SU-DHL-6 (cell line): Measurements from ENCODE around the gene NAAA.
A peak's percentile ranks its signal among the peaks of the same experiment; 100 is the strongest.

Experiments
- H2AFZ ChIP-seq: fragments of 200-600 bp; sonication (generic); 2 replicates; pipeline ENCODE4 v1.6.1; 2014; ENCODE audit warnings: low read depth, mild to moderate bottlenecking, moderate library complexity, mixed read lengths, antibody characterized with exemption, low read length; ENCODE audit not compliant: severe bottlenecking
- H3F3A ChIP-seq: fragments of 200-600 bp; shearing (Covaris generic); 2 replicates; pipeline ENCODE4 v1.6.0; 2016; ENCODE audit warnings: antibody characterized with exemption, mild to moderate bottlenecking; ENCODE audit not compliant: insufficient read depth
- H3K27ac ChIP-seq: fragments of 200-600 bp; sonication (generic); 2 replicates; pipeline ENCODE4 v1.5.1; 2016; ENCODE audit warnings: low read depth, mild to moderate bottlenecking, low read length, moderate library complexity, mixed read lengths
- H3K27me3 ChIP-seq: fragments of 200-600 bp; sonication (generic), shearing (Covaris generic); 2 replicates; pipeline ENCODE4 v1.6.0; 2014; ENCODE audit warnings: mild to moderate bottlenecking, low read length
- H3K36me3 ChIP-seq: fragments of 200-600 bp; sonication (generic); 2 replicates; pipeline ENCODE4 v1.6.1; 2014; ENCODE audit warnings: mild to moderate bottlenecking, low read length, mixed read lengths
- H3K4me2 ChIP-seq: fragments of 300-600, 200-600 bp; shearing (Covaris generic), sonication (generic); 2 replicates; pipeline ENCODE4 v1.6.0; 2014; ENCODE audit warnings: low read length, low read depth, mild to moderate bottlenecking; ENCODE audit not compliant: poor library complexity, severe bottlenecking
- H3K4me3 ChIP-seq: fragments of 200-600 bp; sonication (generic); 2 replicates; pipeline ENCODE4 v1.5.1; 2014; ENCODE audit warnings: antibody characterized with exemption, low read length, mild to moderate bottlenecking, mixed read lengths; ENCODE audit not compliant: insufficient read depth, poor library complexity, severe bottlenecking
- H3K79me2 ChIP-seq: fragments of 200-600 bp; sonication (generic); 2 replicates; pipeline ENCODE4 v1.6.1; 2014; ENCODE audit warnings: mild to moderate bottlenecking, low read length, moderate library complexity; ENCODE audit not compliant: insufficient read depth
- H3K9ac ChIP-seq: fragments of 200-600 bp; sonication (generic); 2 replicates; pipeline ENCODE4 v1.7.0; 2014; ENCODE audit warnings: mild to moderate bottlenecking, low read length
- H3K9me2 ChIP-seq: fragments of 200-600 bp; sonication (generic); replicated peaks from 2 replicates; pipeline ENCODE4 v1.6.1; 2014; ENCODE audit warnings: low read length; ENCODE audit not compliant: insufficient read depth
- H3K9me3 ChIP-seq: fragments of 200-600 bp; sonication (generic); 2 replicates; pipeline ENCODE4 v1.6.1; 2014; ENCODE audit warnings: low read length, mixed read lengths; ENCODE audit not compliant: insufficient read depth
- H4K20me1 ChIP-seq: fragments of 200-600 bp; sonication (generic); 2 replicates; pipeline ENCODE4 v1.6.1; 2014; ENCODE audit warnings: low read depth, mild to moderate bottlenecking, antibody characterized with exemption, low read length, moderate library complexity, mixed read lengths
- EZH2phosphoT487 ChIP-seq: fragments of 200-600 bp; sonication (generic), shearing (Covaris generic); conservative IDR thresholded peaks from 2 replicates; pipeline ENCODE4 v1.6.1; 2018; ENCODE audit warnings: mild to moderate bottlenecking, antibody characterized with exemption, low read length, moderate library complexity, mixed read lengths
- TF ChIP-seq, protein P1 (sequence below): fragments of 200-600 bp; sonication (generic); IDR thresholded peaks from one replicate; pipeline ENCODE4 v1.5.1; 2017; ENCODE audit warnings: antibody characterized with exemption, mild to moderate bottlenecking, low read length, moderate library complexity; ENCODE audit not compliant: insufficient read depth, poor library complexity, severe bottlenecking

NAAA gene

GRCh38 chr4:75940692-75941253 is at the start of gene NAAA:
Gene NAAA (minus strand): TSS chr4:75941013. CDS start chr4:75940949, 64 bp downstream.
- H3K9me2 ChIP-seq: no peaks in the 10 kb centered on the region
- peak within 1 kb of the TSS; percentile 88 for H2AFZ ChIP-seq
- peak within 1 kb of the TSS; percentile 82 for H3K9ac ChIP-seq
- H3K27ac ChIP-seq: peak within 1 kb of the TSS; percentile 70
- H3F3A ChIP-seq: peaks cover 5% of the 10 kb centered on the region; the same call in 1 of the 2 replicates
- H3K4me2 ChIP-seq: peak within 1 kb of the TSS; percentile 65
- TF ChIP-seq, protein P1, sequence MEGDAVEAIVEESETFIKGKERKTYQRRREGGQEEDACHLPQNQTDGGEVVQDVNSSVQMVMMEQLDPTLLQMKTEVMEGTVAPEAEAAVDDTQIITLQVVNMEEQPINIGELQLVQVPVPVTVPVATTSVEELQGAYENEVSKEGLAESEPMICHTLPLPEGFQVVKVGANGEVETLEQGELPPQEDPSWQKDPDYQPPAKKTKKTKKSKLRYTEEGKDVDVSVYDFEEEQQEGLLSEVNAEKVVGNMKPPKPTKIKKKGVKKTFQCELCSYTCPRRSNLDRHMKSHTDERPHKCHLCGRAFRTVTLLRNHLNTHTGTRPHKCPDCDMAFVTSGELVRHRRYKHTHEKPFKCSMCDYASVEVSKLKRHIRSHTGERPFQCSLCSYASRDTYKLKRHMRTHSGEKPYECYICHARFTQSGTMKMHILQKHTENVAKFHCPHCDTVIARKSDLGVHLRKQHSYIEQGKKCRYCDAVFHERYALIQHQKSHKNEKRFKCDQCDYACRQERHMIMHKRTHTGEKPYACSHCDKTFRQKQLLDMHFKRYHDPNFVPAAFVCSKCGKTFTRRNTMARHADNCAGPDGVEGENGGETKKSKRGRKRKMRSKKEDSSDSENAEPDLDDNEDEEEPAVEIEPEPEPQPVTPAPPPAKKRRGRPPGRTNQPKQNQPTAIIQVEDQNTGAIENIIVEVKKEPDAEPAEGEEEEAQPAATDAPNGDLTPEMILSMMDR: no peak
- no peak for TF ChIP-seq EZH2phosphoT487
- H3K79me2 ChIP-seq: no peaks in the 10 kb centered on the region
- no peaks in the 10 kb centered on the region for H3K27me3 ChIP-seq
- H3K4me3 ChIP-seq: peak within 1 kb of the TSS; percentile 77
- no peaks in the 10 kb centered on the region for H4K20me1 ChIP-seq
- no peaks in the 10 kb centered on the region for H3K36me3 ChIP-seq
- H3K9me3 ChIP-seq: no peaks in the 10 kb centered on the region

DNA sequence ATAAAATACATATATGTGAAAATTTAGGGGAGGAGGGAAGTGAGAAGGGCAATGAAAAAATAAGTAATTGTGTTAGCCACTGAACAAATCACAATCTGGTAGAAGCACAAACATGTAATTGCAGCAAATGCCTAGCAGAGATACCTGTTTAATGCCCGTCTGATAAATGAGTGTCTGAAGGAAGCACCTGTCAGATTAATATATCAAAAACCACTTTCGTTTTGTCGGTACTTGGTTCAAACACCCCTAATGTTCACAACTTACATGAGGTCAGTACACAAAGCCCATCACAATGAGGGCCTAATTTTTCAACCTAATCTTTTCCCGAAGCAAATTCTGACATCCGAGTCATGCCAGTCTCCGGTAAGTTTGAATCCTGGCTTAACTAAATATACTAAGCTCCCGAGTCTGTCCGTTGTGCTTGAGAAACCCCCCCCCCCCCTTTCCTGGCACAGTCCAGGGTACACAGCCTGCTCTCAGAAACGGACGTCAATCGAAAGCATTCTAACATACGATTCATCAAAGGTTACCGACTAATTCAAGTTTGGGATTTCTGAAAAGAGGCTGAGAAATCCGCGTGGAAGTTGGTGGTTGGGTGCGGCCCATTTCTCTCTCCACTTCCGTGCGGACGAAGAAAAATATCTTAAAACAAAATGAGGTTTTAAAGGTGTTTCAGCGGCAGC is 49.2 kb upstream of the NAAA start:
- H4K20me1 ChIP-seq: peaks cover 3% of the 10 kb centered on the region; the same call in 1 of the 2 replicates
- H3K27ac ChIP-seq: no peak overlapping the region
- H3F3A ChIP-seq: no peaks in the 10 kb centered on the region
- H3K9ac ChIP-seq: peak overlapping the region; percentile 79
- H3K9me2 ChIP-seq: no peaks in the 10 kb centered on the region
- H3K79me2 ChIP-seq: peaks cover 55% of the 10 kb centered on the region
- H3K4me2 ChIP-seq: peak overlapping the region; percentile 86
- no peaks in the 10 kb centered on the region for H3K27me3 ChIP-seq
- H3K4me3 ChIP-seq: peak overlapping the region; percentile 98
- peak overlapping the region; percentile 88 for H2AFZ ChIP-seq
- no peak for TF ChIP-seq EZH2phosphoT487
- TF ChIP-seq, protein P1: no peak
- no peaks in the 10 kb centered on the region for H3K36me3 ChIP-seq
- no peaks in the 10 kb centered on the region for H3K9me3 ChIP-seq

DNA sequence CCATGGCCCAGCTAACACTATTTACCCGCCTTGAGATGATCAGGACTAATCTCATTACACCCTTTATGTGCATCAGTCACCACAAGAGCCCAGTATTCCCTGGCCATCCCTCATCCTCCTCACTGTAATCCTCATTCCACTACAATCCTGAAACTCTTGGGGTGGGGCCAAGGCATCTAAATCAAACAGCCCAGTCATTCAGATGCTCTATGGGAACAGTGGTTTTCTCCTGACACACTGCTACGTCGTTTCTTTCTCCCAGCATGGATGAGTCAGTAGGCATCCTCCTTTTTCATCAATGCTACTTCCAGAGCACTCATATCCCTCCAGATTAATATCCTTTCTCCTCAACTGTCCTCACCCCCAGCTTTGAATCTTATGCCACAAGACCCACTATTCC is 44.3 kb upstream of the NAAA start:
- H3K79me2 ChIP-seq: peaks cover 59% of the 10 kb centered on the region
- no peaks in the 10 kb centered on the region for H3K27me3 ChIP-seq
- H2AFZ ChIP-seq: no peak overlapping the region
- H3K36me3 ChIP-seq: no peaks in the 10 kb centered on the region
- H3K9me2 ChIP-seq: no peaks in the 10 kb centered on the region
- no peak overlapping the region for H3K4me3 ChIP-seq
- H3K4me2 ChIP-seq: no peak overlapping the region
- H4K20me1 ChIP-seq: peaks cover 3% of the 10 kb centered on the region; the same call in 1 of the 2 replicates
- H3F3A ChIP-seq: no peaks in the 10 kb centered on the region
- TF ChIP-seq EZH2phosphoT487: no peak
- TF ChIP-seq, protein P1: no peak
- no peak overlapping the region for H3K27ac ChIP-seq
- H3K9ac ChIP-seq: no peak overlapping the region
- no peaks in the 10 kb centered on the region for H3K9me3 ChIP-seq
